GM10847 (cell line): ENCODE results near the gene OGFOD3.

ENCODE experiments used
- POLR2A ChIP-seq: IDR thresholded peaks from 2 replicates; pipeline ENCODE4 v1.6.1; 2011; ENCODE audit not compliant: insufficient read length; ENCODE audit errors: extremely low read depth

OGFOD3 gene

GRCh38 chr17:82424001-82424862 is 5.8 kb upstream of the OGFOD3 start:
- no peak for TF ChIP-seq POLR2A

- no peak for TF ChIP-seq POLR2A
Measured at GRCh38 chr17:82419540-82419939, 1.2 kb upstream of the OGFOD3 start.

- no peak for TF ChIP-seq POLR2A
Measured at GRCh38 chr17:82416771-82417170, 1.6 kb downstream of the OGFOD3 start.

- no peak for TF ChIP-seq POLR2A
Measured at GRCh38 chr17:82416264-82416663, 2.1 kb downstream of the OGFOD3 start.

- TF ChIP-seq POLR2A, result no peak
Measured at GRCh38 chr17:82415786-82416185, 2.6 kb downstream of the OGFOD3 start.

- no peak for TF ChIP-seq POLR2A
Measured at GRCh38 chr17:82415336-82415735, 3.0 kb downstream of the OGFOD3 start.

GRCh38 chr17:82414548-82415281 is 3.7 kb downstream of the OGFOD3 start:
- TF ChIP-seq POLR2A, result no peak

GRCh38 chr17:82412535-82413520 is 5.6 kb downstream of the OGFOD3 start:
- TF ChIP-seq POLR2A, result no peak

- no peak for TF ChIP-seq POLR2A
Measured at GRCh38 chr17:82411396-82412053, 6.9 kb downstream of the OGFOD3 start.

- TF ChIP-seq POLR2A, result no peak
Measured at GRCh38 chr17:82410014-82410716, 8.2 kb downstream of the OGFOD3 start.

GRCh38 chr17:82408938-82409318 is 9.5 kb downstream of the OGFOD3 start:
- no peak for TF ChIP-seq POLR2A

GRCh38 chr17:82408288-82408937 is 10.0 kb downstream of the OGFOD3 start:
- TF ChIP-seq POLR2A, result no peak

- TF ChIP-seq POLR2A, result no peak
Measured at GRCh38 chr17:82407255-82407654, 11.1 kb downstream of the OGFOD3 start.
